Measurements from ENCODE around the gene PDE4D.

PDE4D gene

GRCh38 chr5:58934629-58935097 lies 958.9 kb downstream of the PDE4D start:
- Histone ChIP-seq H3K27me3 (ENCODE audit: insufficient read depth, insufficient read length) (no peaks in the 10 kb centered on the region), H3K4me1 (ENCODE audit: insufficient read depth, insufficient read length) (no peaks in the 10 kb centered on the region), H3K36me3 (ENCODE audit: insufficient read depth, insufficient read length, low read length) (no peaks in the 10 kb centered on the region), H3K9ac (ENCODE audit: insufficient read length, low read depth) (no peak overlapping the region), H3K4me3 (ENCODE audit: insufficient read length, low read depth) (no peak overlapping the region), H3K9me3 (ENCODE audit: insufficient read depth, low read length) (no peaks in the 10 kb centered on the region)
- TF ChIP-seq YY1 (IDR thresholded peaks at IDR 0.05; ENCODE audit: insufficient read depth, insufficient read length) (no peak), ZNF274 (IDR thresholded peaks at IDR 0.05; ENCODE audit: low read depth, low read length) (no peak), SUZ12 (IDR thresholded peaks at IDR 0.05; ENCODE audit: extremely low read depth, insufficient read depth, insufficient read length) (no peak)
- DNase-seq (ENCODE audit: low read depth, low spot score), result no peak

GRCh38 chr5:58933891-58934628 lies 959.5 kb downstream of the PDE4D start:
- no peak overlapping the region for H3K9ac ChIP-seq (ENCODE audit: insufficient read length, low read depth)
- H3K4me3 ChIP-seq (ENCODE audit: insufficient read length, low read depth), result no peak overlapping the region
- no peak for DNase-seq (ENCODE audit: low read depth, low spot score)
- H3K9me3 ChIP-seq (ENCODE audit: insufficient read depth, low read length), result no peaks in the 10 kb centered on the region
- no peaks in the 10 kb centered on the region for H3K36me3 ChIP-seq (ENCODE audit: insufficient read depth, insufficient read length, low read length)
- H3K4me1 ChIP-seq (ENCODE audit: insufficient read depth, insufficient read length), result no peaks in the 10 kb centered on the region
- H3K27me3 ChIP-seq (ENCODE audit: insufficient read depth, insufficient read length), result no peaks in the 10 kb centered on the region
- TF ChIP-seq YY1 (IDR thresholded peaks at IDR 0.05; ENCODE audit: insufficient read depth, insufficient read length) (no peak), ZNF274 (IDR thresholded peaks at IDR 0.05; ENCODE audit: low read depth, low read length) (no peak), SUZ12 (IDR thresholded peaks at IDR 0.05; ENCODE audit: extremely low read depth, insufficient read depth, insufficient read length) (no peak)

- Histone ChIP-seq H3K27me3 (ENCODE audit: insufficient read depth, insufficient read length) (no peaks in the 10 kb centered on the region), H3K9me3 (ENCODE audit: insufficient read depth, low read length) (no peaks in the 10 kb centered on the region), H3K4me1 (ENCODE audit: insufficient read depth, insufficient read length) (no peaks in the 10 kb centered on the region), H3K4me3 (ENCODE audit: insufficient read length, low read depth) (no peak overlapping the region), H3K9ac (ENCODE audit: insufficient read length, low read depth) (no peak overlapping the region), H3K36me3 (ENCODE audit: insufficient read depth, insufficient read length, low read length) (no peaks in the 10 kb centered on the region)
- TF ChIP-seq SUZ12 (IDR thresholded peaks at IDR 0.05; ENCODE audit: extremely low read depth, insufficient read depth, insufficient read length), result no peak
- TF ChIP-seq ZNF274 (IDR thresholded peaks at IDR 0.05; ENCODE audit: low read depth, low read length), result no peak
- no peak for TF ChIP-seq YY1 (IDR thresholded peaks at IDR 0.05; ENCODE audit: insufficient read depth, insufficient read length)
- no peak for DNase-seq (ENCODE audit: low read depth, low spot score)
Observed at GRCh38 chr5:58932057-58932612, 961.4 kb downstream of the PDE4D start.

- H3K4me3 ChIP-seq (ENCODE audit: insufficient read length, low read depth), result no peak overlapping the region
- no peaks in the 10 kb centered on the region for H3K27me3 ChIP-seq (ENCODE audit: insufficient read depth, insufficient read length)
- no peak overlapping the region for H3K9ac ChIP-seq (ENCODE audit: insufficient read length, low read depth)
- TF ChIP-seq YY1 (IDR thresholded peaks at IDR 0.05; ENCODE audit: insufficient read depth, insufficient read length), result no peak
- TF ChIP-seq ZNF274 (IDR thresholded peaks at IDR 0.05; ENCODE audit: low read depth, low read length), result no peak
- no peak for TF ChIP-seq SUZ12 (IDR thresholded peaks at IDR 0.05; ENCODE audit: extremely low read depth, insufficient read depth, insufficient read length)
- no peaks in the 10 kb centered on the region for H3K36me3 ChIP-seq (ENCODE audit: insufficient read depth, insufficient read length, low read length)
- no peaks in the 10 kb centered on the region for H3K4me1 ChIP-seq (ENCODE audit: insufficient read depth, insufficient read length)
- DNase-seq (ENCODE audit: low read depth, low spot score), result no peak
- no peaks in the 10 kb centered on the region for H3K9me3 ChIP-seq (ENCODE audit: insufficient read depth, low read length)
Observed at GRCh38 chr5:58930520-58930919, 963.0 kb downstream of the PDE4D start.

GRCh38 chr5:58929726-58930125 lies 963.8 kb downstream of the PDE4D start:
- no peak overlapping the region for H3K4me3 ChIP-seq (ENCODE audit: insufficient read length, low read depth)
- no peaks in the 10 kb centered on the region for H3K9me3 ChIP-seq (ENCODE audit: insufficient read depth, low read length)
- H3K27me3 ChIP-seq (ENCODE audit: insufficient read depth, insufficient read length), result no peaks in the 10 kb centered on the region
- no peaks in the 10 kb centered on the region for H3K4me1 ChIP-seq (ENCODE audit: insufficient read depth, insufficient read length)
- DNase-seq (ENCODE audit: low read depth, low spot score), result no peak
- no peaks in the 10 kb centered on the region for H3K36me3 ChIP-seq (ENCODE audit: insufficient read depth, insufficient read length, low read length)
- TF ChIP-seq YY1 (IDR thresholded peaks at IDR 0.05; ENCODE audit: insufficient read depth, insufficient read length), result no peak
- no peak overlapping the region for H3K9ac ChIP-seq (ENCODE audit: insufficient read length, low read depth)

- H3K27me3 ChIP-seq (ENCODE audit: insufficient read depth, insufficient read length), result no peaks in the 10 kb centered on the region
- H3K4me3 ChIP-seq (ENCODE audit: insufficient read length, low read depth), result no peak overlapping the region
- no peak overlapping the region for H3K9ac ChIP-seq (ENCODE audit: insufficient read length, low read depth)
- DNase-seq (ENCODE audit: low read depth, low spot score), result no peak
- H3K4me1 ChIP-seq (ENCODE audit: insufficient read depth, insufficient read length), result no peaks in the 10 kb centered on the region
- no peaks in the 10 kb centered on the region for H3K9me3 ChIP-seq (ENCODE audit: insufficient read depth, low read length)
- H3K36me3 ChIP-seq (ENCODE audit: insufficient read depth, insufficient read length, low read length), result no peaks in the 10 kb centered on the region
- TF ChIP-seq ZNF274 (IDR thresholded peaks at IDR 0.05; ENCODE audit: low read depth, low read length) (no peak), SUZ12 (IDR thresholded peaks at IDR 0.05; ENCODE audit: extremely low read depth, insufficient read depth, insufficient read length) (no peak)
Observed at GRCh38 chr5:58927938-58928337, 965.6 kb downstream of the PDE4D start.

- Histone ChIP-seq H3K4me3 (ENCODE audit: insufficient read length, low read depth) (no peak overlapping the region), H3K27me3 (ENCODE audit: insufficient read depth, insufficient read length) (no peaks in the 10 kb centered on the region), H3K9me3 (ENCODE audit: insufficient read depth, low read length) (no peaks in the 10 kb centered on the region), H3K36me3 (ENCODE audit: insufficient read depth, insufficient read length, low read length) (no peaks in the 10 kb centered on the region), H3K4me1 (ENCODE audit: insufficient read depth, insufficient read length) (peaks cover 3% of the 10 kb centered on the region), H3K9ac (ENCODE audit: insufficient read length, low read depth) (no peak overlapping the region)
- no peak for DNase-seq (ENCODE audit: low read depth, low spot score)
- TF ChIP-seq ZNF274 (IDR thresholded peaks at IDR 0.05; ENCODE audit: low read depth, low read length) (no peak), YY1 (IDR thresholded peaks at IDR 0.05; ENCODE audit: insufficient read depth, insufficient read length) (no peak), SUZ12 (IDR thresholded peaks at IDR 0.05; ENCODE audit: extremely low read depth, insufficient read depth, insufficient read length) (no peak)
Observed at GRCh38 chr5:58927181-58927580, 966.3 kb downstream of the PDE4D start.

Measured in NT2/D1 (cell line).